Right cardiac atrium (tissue), 5 donors: ENCODE results near the gene KPNA3. TPM values are rescaled to one million over a fixed set of nuclear protein-coding genes. Genes with fewer than 3 reads are reported as not detected.
A peak's percentile ranks its signal among the peaks of the same experiment; 100 is the strongest.
"Not testable (repeated sequence)": the region's sequence is repeated elsewhere in the genome, so short reads cannot be mapped to it uniquely, and the experiment has no call there.

Source experiments
- ATAC-seq, 2 donors: fragments of 200-7000 bp; cut with Tn5 transposase; one replicate each; pipeline versions ENCODE4 v1.8.0 to v1.9.1; 2020; ENCODE audit warnings: moderate library complexity in 2 of 2, mild to moderate bottlenecking in 1 of 2
- DNase-seq, 3 donors: peaks; one replicate each; pipeline ENCODE4 v3.0.0-alpha.2; 2020
- H3K27ac ChIP-seq: one replicate; pipeline ENCODE4 v1.5.1; 2013; ENCODE audit warnings: mild to moderate bottlenecking, low read length, control low read depth, moderate library complexity
- H3K27me3 ChIP-seq: one replicate; pipeline ENCODE4 v1.6.1; 2013; ENCODE audit not compliant: control insufficient read depth, insufficient read depth
- H3K4me1 ChIP-seq: one replicate; pipeline ENCODE4 v1.6.1; 2013; ENCODE audit warnings: low read length; ENCODE audit not compliant: control insufficient read depth, insufficient read depth
- H3K4me3 ChIP-seq: one replicate; pipeline ENCODE4 v1.5.1; 2013; ENCODE audit warnings: low read length, control low read depth
- H3K9me3 ChIP-seq: one replicate; pipeline ENCODE4 v1.6.1; 2013; ENCODE audit warnings: low read length; ENCODE audit not compliant: control insufficient read depth
- WGBS: extraction: QIAGEN DNeasy Blood & Tissue Kit; methylation state at CpG from one replicate; pipeline ENCODE4 v1.1.7; 2013; 5-methylcytosine and 5-hydroxymethylcytosine counted together
- intact Hi-C, 4 donors: fragments of 100-400 bp; cut with DNase I; formaldehyde crosslinking; loops; one replicate each; pipeline versions ENCODE4 v1.11.0 to v1.14.0; 2022 to 2023
- polyA plus RNA-seq: library from polyadenylated mRNA; stranded (reverse); fragments of 200-250 nt; gene quantifications from one replicate; pipeline ENCODE4 v1.2.3, GENCODE V29; 2013
- total RNA-seq, 4 donors: library from RNA; stranded (reverse); fragmentation: NEBNext Ultra II Directional; extraction: Animal tissue kit (Norgen Biotek cat#: 25700); gene quantifications; one replicate each; pipeline ENCODE4 v1.2.1, GENCODE V29; 2021
- donor health status: healthy with polysubstance abuse.
- donor health status: DM: no; HTN: yes; CAD: no.
- donor health status: DM: no; HTN: no; CAD: no.
- donor health status: DM: no; HTN: yes; CAD: no; lungs with severe emphysema.
- donor health status: DM: yes; HTN: yes; CAD: no.

Gene KPNA3
- total and polyA plus RNA-seq, 5 donors, result 30.0 to 59.1 (median 55.6) TPM

GRCh38 chr13:49828453-49828852 is 36.0 kb upstream of the KPNA3 start:
- no peaks in the 10 kb centered on the region for H3K4me1 ChIP-seq
- DNase-seq (no peak), ATAC-seq (no peak)

DNA sequence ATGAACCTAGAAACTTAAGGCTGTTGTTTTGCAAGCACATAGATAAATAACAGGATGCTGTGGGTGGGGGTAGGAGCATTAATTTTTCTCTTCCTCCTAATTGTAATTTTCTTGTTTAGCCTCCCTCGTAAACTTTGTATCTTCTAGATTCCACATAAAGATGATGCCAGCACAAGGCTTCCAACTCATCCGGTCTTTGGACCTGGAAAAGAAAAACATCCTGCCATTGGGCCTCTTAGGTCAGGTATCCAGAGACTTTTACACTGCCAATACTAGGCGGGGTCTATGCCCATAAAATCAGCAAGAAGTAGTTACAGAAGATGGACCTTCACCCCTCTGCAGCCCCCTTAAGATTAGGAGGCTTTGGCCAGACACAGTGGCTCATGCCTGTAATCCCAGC is 35.4 kb upstream of the KPNA3 start:
- intact Hi-C loops, result no loop called here
- no peaks in the 10 kb centered on the region for H3K9me3 ChIP-seq
- no peaks in the 10 kb centered on the region for H3K27me3 ChIP-seq
- H3K4me3 ChIP-seq, result no peak overlapping the region
- H3K27ac ChIP-seq, result no peak overlapping the region
- 65% methylated on average over 3 of the region's 3 CpGs for WGBS
- H3K4me1 ChIP-seq, result no peaks in the 10 kb centered on the region
- ATAC-seq (no peak), DNase-seq (no peak)

More at GRCh38 chr13:49828453-49828852, 36.0 kb upstream of the KPNA3 start:
- Histone ChIP-seq H3K9me3 (no peaks in the 10 kb centered on the region), H3K27ac (no peak overlapping the region), H3K4me3 (no peak overlapping the region), H3K27me3 (no peaks in the 10 kb centered on the region)
- 56% methylated on average over 2 of the region's 2 CpGs for WGBS
- intact Hi-C loops, result no loop called here

- H3K4me1 ChIP-seq, result no peaks in the 10 kb centered on the region
- H3K27ac ChIP-seq, result no peak overlapping the region
- WGBS, result 74% methylated on average over 2 of the region's 2 CpGs
- no peak for ATAC-seq
- DNase-seq, result no peak
- intact Hi-C loops, result no loop called here
- H3K9me3 ChIP-seq, result no peaks in the 10 kb centered on the region
- no peaks in the 10 kb centered on the region for H3K27me3 ChIP-seq
- no peak overlapping the region for H3K4me3 ChIP-seq
Measured at GRCh38 chr13:49827336-49827735, 34.9 kb upstream of the KPNA3 start.

DNA sequence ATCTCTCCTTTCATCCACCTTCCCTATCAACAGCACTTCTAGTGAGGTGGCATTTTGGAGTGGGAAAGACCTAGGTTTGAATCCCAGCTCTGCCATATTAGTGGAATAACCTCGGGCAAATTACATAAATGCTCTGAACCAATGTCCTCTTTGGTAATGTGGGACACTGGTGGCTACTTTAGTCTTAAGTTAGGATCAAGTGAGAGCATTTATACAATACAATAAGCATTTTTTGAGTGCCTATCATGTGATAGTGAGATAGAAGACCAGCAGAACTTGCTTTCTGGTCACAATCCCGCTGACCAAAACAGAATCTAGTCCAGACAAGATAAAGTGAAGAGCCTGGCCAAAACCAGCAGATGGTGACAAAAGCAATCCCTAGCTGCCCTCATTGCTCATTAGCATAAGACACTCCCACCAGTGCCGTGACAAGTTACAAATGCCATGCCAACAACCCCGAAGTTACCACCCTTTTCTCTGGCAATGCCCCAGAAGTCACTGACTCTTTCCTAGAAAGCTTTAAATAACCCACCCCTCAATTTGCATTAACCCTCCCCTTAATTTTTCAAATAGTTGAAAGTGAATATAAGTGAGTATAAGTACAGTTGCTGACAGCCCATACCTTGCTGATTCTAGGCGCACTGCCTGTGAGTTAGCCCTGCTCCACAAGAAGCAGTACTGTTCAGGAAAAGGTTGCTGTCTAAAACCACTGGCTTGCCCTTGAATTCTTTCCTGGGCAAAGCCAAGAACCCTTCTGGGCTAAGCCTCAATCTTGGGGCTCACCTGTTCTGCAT is 28.9 kb upstream of the KPNA3 start:
- intact Hi-C loops, result loop anchor here in 1 of 4 donors (2.0 kb wide), 1 partner anchor 13 kb away; no protein-coding TSS in a partner anchor
- no peak for ATAC-seq
- H3K4me1 ChIP-seq, result no peaks in the 10 kb centered on the region
- no peak overlapping the region for H3K4me3 ChIP-seq
- no peaks in the 10 kb centered on the region for H3K27me3 ChIP-seq
- no peaks in the 10 kb centered on the region for H3K9me3 ChIP-seq
- DNase-seq, result no peak
- H3K27ac ChIP-seq, result no peak overlapping the region
- WGBS, result 45% methylated on average over 5 of the region's 5 CpGs

- Histone ChIP-seq H3K4me1 (no peaks in the 10 kb centered on the region), H3K9me3 (no peaks in the 10 kb centered on the region), H3K27ac (no peak overlapping the region), H3K4me3 (no peak overlapping the region), H3K27me3 (no peaks in the 10 kb centered on the region)
- DNase-seq, result no peak
- no peak for ATAC-seq
- intact Hi-C loops, result no loop called here
- 82% methylated on average over 2 of the region's 2 CpGs for WGBS
Measured at GRCh38 chr13:49820591-49821215, 28.2 kb upstream of the KPNA3 start.

- H3K4me3 ChIP-seq, H3K27me3 ChIP-seq, DNase-seq, intact Hi-C loops, H3K27ac ChIP-seq, H3K4me1 ChIP-seq, ATAC-seq, H3K9me3 ChIP-seq: not testable (repeated sequence)
- WGBS, result 94% methylated on average over 4 of the region's 4 CpGs
Measured at GRCh38 chr13:49816047-49816446, 23.6 kb upstream of the KPNA3 start.

GRCh38 chr13:49814551-49815270 is 22.2 kb upstream of the KPNA3 start:
- H3K4me1 ChIP-seq, result peaks cover 4% of the 10 kb centered on the region
- intact Hi-C loops, result no loop called here
- 81% methylated on average over 7 of the region's 7 CpGs for WGBS
- no peak overlapping the region for H3K4me3 ChIP-seq
- ATAC-seq (peak in 1 of 2 donors; percentile 22), DNase-seq (no peak)
- H3K9me3 ChIP-seq, result no peaks in the 10 kb centered on the region
- no peaks in the 10 kb centered on the region for H3K27me3 ChIP-seq
- H3K27ac ChIP-seq, result peak overlapping the region; percentile 3

DNA sequence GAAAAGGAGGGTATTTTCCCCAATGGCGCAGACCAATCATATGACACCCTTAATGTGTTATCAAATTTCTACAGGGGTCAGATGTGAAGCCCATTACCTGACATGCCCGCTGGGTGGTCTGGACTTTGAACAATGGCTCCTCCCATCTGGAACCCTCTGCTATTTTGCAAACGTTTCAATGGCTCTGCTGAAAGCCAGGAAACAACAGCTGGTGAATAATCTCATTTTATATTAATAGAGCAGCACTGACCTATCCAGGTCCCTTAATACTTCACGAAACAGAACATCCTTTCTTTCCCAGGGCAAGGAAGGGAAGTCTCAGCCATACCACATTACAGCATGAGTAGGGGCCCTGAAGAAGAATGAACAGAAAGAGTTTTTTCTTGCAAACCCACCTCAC is 20.3 kb upstream of the KPNA3 start:
- WGBS, result 35% methylated on average over 4 of the region's 4 CpGs
- H3K27me3 ChIP-seq, result no peaks in the 10 kb centered on the region
- peaks cover 4% of the 10 kb centered on the region for H3K4me1 ChIP-seq
- no peak for DNase-seq
- H3K9me3 ChIP-seq, result no peaks in the 10 kb centered on the region
- peak overlapping the region; percentile 23 for H3K27ac ChIP-seq
- peak in 1 of 2 donors; percentile 32 for ATAC-seq
- no peak overlapping the region for H3K4me3 ChIP-seq
- intact Hi-C loops, result no loop called here

DNA sequence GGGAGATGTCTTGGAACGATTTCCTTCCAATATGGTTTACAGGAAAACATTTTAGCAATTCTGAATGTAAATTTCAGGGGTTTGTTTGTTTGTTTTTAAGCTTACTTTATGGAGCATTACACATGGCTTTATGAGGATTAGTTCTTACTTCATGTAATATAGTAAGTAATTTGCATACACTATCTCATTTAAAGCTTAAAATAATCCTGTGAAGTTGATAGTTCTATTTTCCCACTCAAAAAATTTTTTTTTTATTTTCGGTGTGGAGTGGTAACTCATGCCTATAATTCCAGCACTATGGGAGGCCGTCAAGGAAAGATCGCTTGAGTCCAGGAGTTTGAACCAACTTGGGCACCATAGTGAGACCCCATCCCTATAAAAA is 19.0 kb upstream of the KPNA3 start:
- no peak for DNase-seq
- intact Hi-C loops, result no loop called here
- Histone ChIP-seq H3K4me1 (peaks cover 4% of the 10 kb centered on the region), H3K27ac (no peak overlapping the region), H3K4me3 (no peak overlapping the region), H3K9me3 (no peaks in the 10 kb centered on the region), H3K27me3 (no peaks in the 10 kb centered on the region)
- WGBS, result 66% methylated on average over 4 of the region's 4 CpGs
- ATAC-seq, result no peak

DNA sequence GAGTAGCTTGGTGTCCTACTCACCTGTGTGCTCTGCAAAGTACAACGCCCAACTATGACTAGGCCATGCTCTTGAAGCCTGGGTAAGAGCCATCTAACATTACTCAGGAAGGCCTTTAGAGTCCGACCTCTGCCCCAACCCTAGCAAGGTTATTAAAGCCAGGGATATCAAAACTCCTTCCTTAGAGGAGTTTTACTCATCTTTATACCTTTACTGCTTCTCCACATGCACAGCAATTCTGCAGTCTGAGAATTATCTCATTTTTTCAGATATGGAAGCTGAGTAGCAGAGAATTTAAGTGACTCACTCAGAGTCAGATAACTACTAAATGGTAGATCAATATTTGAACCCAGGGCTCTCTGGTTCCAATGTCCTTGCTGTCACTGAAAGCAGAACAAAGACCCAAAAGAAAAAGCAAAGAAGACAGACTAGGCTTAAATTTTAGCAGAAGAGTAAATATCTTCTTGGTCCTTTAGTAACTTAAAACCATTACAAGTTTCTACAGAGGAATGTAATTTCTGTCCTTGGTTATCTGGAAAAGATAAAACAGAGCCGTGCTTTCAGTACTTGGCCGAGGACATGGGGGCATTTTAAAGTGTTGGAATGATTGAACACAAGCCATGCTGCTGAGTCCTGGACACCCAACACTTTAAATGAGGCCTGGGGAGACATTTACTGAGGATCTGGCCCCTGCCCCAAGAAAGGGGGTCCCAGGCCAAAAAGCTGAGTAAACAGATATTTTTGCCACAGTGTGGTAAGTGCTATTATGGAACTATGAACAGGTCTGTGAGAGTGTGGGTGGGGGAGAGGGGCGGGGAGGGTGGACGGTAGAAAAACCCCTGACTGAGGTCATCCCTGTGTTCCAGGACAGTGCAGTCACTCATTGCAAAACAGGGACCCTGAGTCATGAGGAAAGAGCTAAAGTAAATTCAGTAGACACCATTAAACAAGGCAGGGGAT is 18.4 kb upstream of the KPNA3 start:
- 42% methylated on average over 6 of the region's 6 CpGs for WGBS
- Histone ChIP-seq H3K27ac (peak overlapping the region; percentile 77), H3K4me3 (no peak overlapping the region), H3K9me3 (no peaks in the 10 kb centered on the region), H3K4me1 (peaks cover 4% of the 10 kb centered on the region), H3K27me3 (no peaks in the 10 kb centered on the region)
- ATAC-seq, result peak; percentile 64 to 82
- intact Hi-C loops, result no loop called here
- no peak for DNase-seq
